ENCODE measurements around the gene HACD4.

- TF ChIP-seq POLR2A (IDR thresholded peaks at IDR 0.05; ENCODE audit: low read depth, low read length) (no peak), POLR2AphosphoS5 (IDR thresholded peaks at IDR 0.05; ENCODE audit: low read depth, low read length) (no peak)
Observed at GRCh38 chr9:21075484-21075883, 44.0 kb upstream of the HACD4 start.

Data from GM12891 (cell line).